VCaP (cell line): ENCODE results near the gene LSG1.

Source experiments
- H3K27ac ChIP-seq: fragments of 450-650 bp; 2 replicates; pipeline ENCODE4 v1.5.1; 2017
- CTCF ChIP-seq: fragments of 450-650 bp; conservative IDR thresholded peaks from 2 replicates; pipeline ENCODE4 v1.5.1; 2017; ENCODE audit warnings: mild to moderate bottlenecking, moderate library complexity

The LSG1 gene

GRCh38 chr3:194682189-194682693 lies 10.2 kb upstream of the LSG1 start:
- TF ChIP-seq CTCF, result no peak

GRCh38 chr3:194680888-194681615 lies 9.1 kb upstream of the LSG1 start:
- H3K27ac ChIP-seq, result no peak overlapping the region
- TF ChIP-seq CTCF, result no peak

More at GRCh38 chr3:194682189-194682693, 10.2 kb upstream of the LSG1 start:
- peak overlapping the region; percentile 73 for H3K27ac ChIP-seq

- H3K27ac ChIP-seq, result no peak overlapping the region
- no peak for TF ChIP-seq CTCF
Measured at GRCh38 chr3:194676471-194676870, 4.5 kb upstream of the LSG1 start.

- no peak for TF ChIP-seq CTCF
- no peak overlapping the region for H3K27ac ChIP-seq
Measured at GRCh38 chr3:194675680-194676079, 3.7 kb upstream of the LSG1 start.

- no peak overlapping the region for H3K27ac ChIP-seq
- no peak for TF ChIP-seq CTCF
Measured at GRCh38 chr3:194675081-194675640, 3.2 kb upstream of the LSG1 start.

- H3K27ac ChIP-seq, result no peak overlapping the region
- no peak for TF ChIP-seq CTCF
Measured at GRCh38 chr3:194673761-194674160, 1.8 kb upstream of the LSG1 start.

GRCh38 chr3:194672876-194673275 lies 885 bp upstream of the LSG1 start:
- peak overlapping the region; percentile 94 for H3K27ac ChIP-seq
- no peak for TF ChIP-seq CTCF
